BE2C (cell line): ENCODE measurements around the gene AGTRAP.

Experiments
- DNase-seq: peaks from one replicate; pipeline ENCODE4 v3.0.0-alpha.2; 2020
- H3K27me3 ChIP-seq: fragments of 250-450 bp; sonication (Bioruptor Pico); 2 replicates; pipeline ENCODE4 v1.5.1; 2020; ENCODE audit warnings: mild to moderate bottlenecking
- H3K36me3 ChIP-seq: fragments of 250-450 bp; sonication (Bioruptor Pico); 2 replicates; pipeline ENCODE4 v1.5.1; 2020; ENCODE audit warnings: mild to moderate bottlenecking
- H3K4me1 ChIP-seq: fragments of 250-450 bp; sonication (Bioruptor Pico); 2 replicates; pipeline ENCODE4 v1.5.1; 2020
- H3K4me3 ChIP-seq: 2 replicates; pipeline ENCODE4 v1.5.1; 2011; ENCODE audit warnings: low read depth, low read length
- H3K9me3 ChIP-seq: fragments of 250-450 bp; sonication (Bioruptor Pico); 2 replicates; pipeline ENCODE4 v1.5.1; 2020
- TF ChIP-seq, protein P1 (sequence below): IDR thresholded peaks from 2 replicates; pipeline ENCODE4 v1.5.1; 2012; ENCODE audit warnings: mild to moderate bottlenecking, low read depth, low read length

Gene AGTRAP

DNA sequence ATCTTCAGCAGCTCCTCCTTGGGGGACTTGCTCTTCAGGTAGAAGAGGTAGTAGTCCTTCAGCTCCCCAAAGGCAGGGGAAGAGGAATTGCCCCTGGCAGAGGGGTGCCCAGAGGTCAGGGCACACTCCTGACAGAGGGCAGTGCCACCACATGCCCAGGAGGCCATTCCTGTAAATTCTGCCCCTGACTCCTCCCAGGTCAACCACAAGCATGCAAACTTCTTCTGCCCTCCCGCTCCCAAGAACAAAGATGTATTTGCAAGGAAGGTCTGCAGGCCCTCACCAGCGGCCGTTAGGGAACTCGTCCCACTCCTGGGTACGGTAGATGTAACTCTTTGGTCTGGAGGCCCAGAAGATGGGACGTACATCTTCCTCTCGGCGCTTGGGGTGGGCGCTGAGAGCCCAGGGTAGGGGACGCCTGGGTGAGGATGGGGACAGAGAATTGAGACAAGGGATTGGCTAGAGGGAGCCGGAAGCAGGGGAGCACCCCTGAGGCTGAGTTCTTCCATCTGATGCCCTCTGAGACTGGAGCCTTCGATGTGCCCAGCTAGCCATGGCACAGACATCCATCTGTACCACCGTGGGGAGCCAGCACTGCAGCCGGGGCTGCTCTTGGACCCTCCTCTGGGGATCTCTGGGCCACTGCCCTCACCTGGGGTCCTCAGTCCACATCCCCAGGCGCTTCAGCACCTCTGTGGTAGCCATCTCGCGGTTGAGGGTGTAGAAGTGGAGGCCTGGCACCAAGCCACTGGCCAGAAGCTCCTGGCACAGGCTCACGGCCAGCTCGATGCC, 58.7 kb downstream of the AGTRAP start:
- Histone ChIP-seq H3K9me3 (no peaks in the 10 kb centered on the region), H3K4me1 (no peaks in the 10 kb centered on the region), H3K36me3 (no peaks in the 10 kb centered on the region), H3K27me3 (no peaks in the 10 kb centered on the region), H3K4me3 (no peak overlapping the region)
- TF ChIP-seq, protein P1, sequence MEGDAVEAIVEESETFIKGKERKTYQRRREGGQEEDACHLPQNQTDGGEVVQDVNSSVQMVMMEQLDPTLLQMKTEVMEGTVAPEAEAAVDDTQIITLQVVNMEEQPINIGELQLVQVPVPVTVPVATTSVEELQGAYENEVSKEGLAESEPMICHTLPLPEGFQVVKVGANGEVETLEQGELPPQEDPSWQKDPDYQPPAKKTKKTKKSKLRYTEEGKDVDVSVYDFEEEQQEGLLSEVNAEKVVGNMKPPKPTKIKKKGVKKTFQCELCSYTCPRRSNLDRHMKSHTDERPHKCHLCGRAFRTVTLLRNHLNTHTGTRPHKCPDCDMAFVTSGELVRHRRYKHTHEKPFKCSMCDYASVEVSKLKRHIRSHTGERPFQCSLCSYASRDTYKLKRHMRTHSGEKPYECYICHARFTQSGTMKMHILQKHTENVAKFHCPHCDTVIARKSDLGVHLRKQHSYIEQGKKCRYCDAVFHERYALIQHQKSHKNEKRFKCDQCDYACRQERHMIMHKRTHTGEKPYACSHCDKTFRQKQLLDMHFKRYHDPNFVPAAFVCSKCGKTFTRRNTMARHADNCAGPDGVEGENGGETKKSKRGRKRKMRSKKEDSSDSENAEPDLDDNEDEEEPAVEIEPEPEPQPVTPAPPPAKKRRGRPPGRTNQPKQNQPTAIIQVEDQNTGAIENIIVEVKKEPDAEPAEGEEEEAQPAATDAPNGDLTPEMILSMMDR, result no peak
- no peak for DNase-seq

DNA sequence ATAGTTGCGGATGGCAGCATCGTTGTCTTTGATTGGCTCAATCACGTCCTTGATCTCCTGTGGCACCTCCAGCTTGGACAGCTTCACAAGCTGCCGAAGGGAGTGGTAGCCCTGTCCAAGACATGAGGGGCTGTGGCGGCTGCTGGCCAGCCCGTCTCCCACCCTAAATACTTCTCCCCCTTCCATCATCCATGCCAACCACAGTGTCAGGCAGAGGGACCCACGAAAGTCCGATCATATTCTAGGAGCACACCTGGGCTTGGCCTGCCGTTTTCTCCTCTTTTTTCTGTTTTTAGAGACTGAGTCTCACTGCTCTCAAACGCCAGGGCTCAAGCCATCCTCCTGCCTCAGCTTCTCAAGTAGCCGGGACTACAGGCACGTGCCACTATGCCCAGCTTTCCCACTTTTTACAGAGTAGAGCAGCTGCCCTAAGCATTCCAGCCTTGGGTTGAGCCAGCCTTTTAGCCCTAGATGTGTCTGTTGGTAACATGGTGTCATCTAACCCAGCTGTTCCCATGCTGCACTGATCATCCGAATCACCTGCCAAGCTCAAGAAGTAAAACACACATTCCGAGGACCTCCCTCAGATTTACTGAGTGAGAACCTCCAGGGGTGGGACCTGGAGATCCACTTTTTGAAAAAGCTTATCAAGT, 59.4 kb downstream of the AGTRAP start:
- Histone ChIP-seq H3K36me3 (no peaks in the 10 kb centered on the region), H3K9me3 (no peaks in the 10 kb centered on the region), H3K27me3 (no peaks in the 10 kb centered on the region), H3K4me1 (no peaks in the 10 kb centered on the region), H3K4me3 (no peak overlapping the region)
- DNase-seq, result no peak
- TF ChIP-seq, protein P1, result no peak

DNA sequence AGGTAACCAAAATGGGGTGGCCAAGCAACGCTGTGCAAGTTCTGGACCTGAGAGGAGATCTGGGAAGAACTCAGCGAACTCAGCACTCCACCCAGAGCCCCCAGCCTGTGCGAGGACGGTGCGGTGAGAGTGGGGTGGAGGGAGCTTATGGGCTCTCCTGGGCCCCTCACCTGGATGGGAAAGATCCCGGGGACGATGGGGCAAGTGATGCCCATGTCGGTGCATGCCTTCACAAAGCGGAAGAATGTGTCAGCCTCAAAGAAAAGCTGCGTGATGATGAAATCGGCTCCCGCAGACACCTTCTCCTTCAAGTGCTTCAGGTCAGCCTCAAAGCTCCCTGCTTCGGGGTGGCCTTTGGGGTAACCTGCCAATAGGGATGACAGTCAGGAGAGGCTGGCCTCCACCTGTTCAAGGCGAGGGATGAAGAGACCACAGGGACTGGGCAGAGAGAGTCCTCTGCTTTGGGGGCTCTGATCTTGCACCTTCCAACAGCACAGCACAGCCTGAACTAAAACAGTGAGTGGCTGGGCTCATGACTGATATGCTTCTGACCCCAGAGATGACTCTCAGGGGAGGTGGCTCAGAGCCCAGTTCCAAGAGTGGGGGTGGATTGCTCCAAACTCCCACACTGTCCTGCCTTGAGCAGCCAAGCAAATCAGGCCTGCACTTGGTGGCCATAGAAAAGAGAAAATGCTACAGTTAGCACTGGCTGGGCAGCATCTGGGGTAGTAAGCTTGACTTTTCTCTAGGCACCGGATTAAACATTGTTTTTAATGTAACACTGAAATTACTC, 60.3 kb downstream of the AGTRAP start:
- H3K27me3 ChIP-seq, result no peaks in the 10 kb centered on the region
- TF ChIP-seq, protein P1, result no peak
- DNase-seq, result no peak
- H3K4me1 ChIP-seq, result no peaks in the 10 kb centered on the region
- H3K9me3 ChIP-seq, result no peaks in the 10 kb centered on the region
- no peaks in the 10 kb centered on the region for H3K36me3 ChIP-seq
- H3K4me3 ChIP-seq, result no peak overlapping the region

DNA sequence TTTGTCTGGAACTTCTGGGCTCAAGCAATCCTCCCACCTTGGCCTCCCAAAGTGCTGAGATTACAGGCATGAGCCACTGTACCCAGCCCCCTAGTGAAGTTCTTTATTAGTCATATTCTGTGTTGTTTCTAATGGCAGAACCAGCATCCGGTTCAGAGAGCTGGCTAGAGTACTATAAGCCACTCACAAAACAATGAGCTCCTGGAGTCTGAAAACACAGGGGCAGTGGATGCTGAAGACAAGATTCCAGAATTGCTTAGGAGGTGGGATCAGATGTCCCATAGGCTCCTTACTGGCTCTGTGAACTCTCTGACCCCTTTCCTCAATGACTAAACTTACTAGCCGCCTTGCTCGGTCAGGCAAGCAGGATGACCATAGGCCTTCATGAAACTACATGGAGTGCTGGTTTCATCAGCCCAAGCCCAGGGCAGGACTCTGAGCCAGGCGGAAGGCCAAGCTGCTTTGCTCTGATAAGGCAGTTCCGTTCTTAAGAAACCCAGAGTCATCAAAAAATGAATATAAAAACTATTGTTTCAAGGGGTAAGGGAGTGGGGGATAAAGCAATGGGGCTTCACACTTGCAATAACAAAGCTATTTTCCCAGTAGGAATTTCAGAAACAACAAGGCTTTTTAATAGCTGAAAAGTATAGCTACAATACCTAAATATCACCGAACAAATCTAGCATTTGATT, 61.7 kb downstream of the AGTRAP start:
- no peak for DNase-seq
- H3K36me3 ChIP-seq, result no peaks in the 10 kb centered on the region
- H3K4me3 ChIP-seq, result no peak overlapping the region
- H3K4me1 ChIP-seq, result no peaks in the 10 kb centered on the region
- H3K27me3 ChIP-seq, result no peaks in the 10 kb centered on the region
- TF ChIP-seq, protein P1, result no peak
- no peaks in the 10 kb centered on the region for H3K9me3 ChIP-seq

DNA sequence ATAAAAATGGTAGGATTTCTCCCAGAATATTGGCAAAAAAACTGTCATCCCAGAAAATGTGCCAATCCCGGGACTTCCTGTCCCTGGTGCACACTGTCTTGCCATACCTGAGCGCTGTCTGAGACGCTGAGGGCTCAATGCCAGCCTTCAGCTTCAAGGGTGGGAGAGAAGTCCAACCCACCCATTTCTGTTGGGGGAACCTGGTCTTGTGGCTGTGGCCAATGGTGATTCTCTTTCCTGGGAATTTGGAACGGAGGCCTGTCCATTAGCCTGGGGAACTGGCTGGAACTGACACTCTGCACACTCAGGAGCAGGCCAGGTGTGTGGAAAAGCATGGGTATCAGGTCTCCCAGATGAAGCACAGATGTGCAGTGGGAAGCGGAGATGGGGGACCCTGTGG, 63.2 kb downstream of the AGTRAP start:
- Histone ChIP-seq H3K4me1 (0 out of 2 replicates have a peak, but pooled peaks cover 3% of the 10 kb centered on the region), H3K27me3 (no peaks in the 10 kb centered on the region), H3K4me3 (no peak overlapping the region), H3K36me3 (no peaks in the 10 kb centered on the region), H3K9me3 (no peaks in the 10 kb centered on the region)
- no peak for DNase-seq
- TF ChIP-seq, protein P1, result no peak
